ENCODE results near the gene KHDC4. TPM values are rescaled to one million over a fixed set of nuclear protein-coding genes. Genes with fewer than 3 reads are reported as not detected.

Gene KHDC4
- polyA plus RNA-seq, 1 of the 3 experiments (the other 2 are of a cell fraction) = 43.1 TPM

- no peak for TF ChIP-seq ZBTB33 (IDR thresholded peaks at IDR 0.05; ENCODE audit: borderline replicate concordance, low read depth)
- no peak for TF ChIP-seq FOXJ3 (CRISPR knock-in tag; IDR thresholded peaks at IDR 0.05)
- no peak for TF ChIP-seq EP300 (IDR thresholded peaks at IDR 0.05; ENCODE audit: borderline replicate concordance in 1 of 2, low read depth in 1 of 2, low read length in 1 of 2)
- no peak for TF ChIP-seq CHD2 (IDR thresholded peaks at IDR 0.05; ENCODE audit: low read length, partially characterized antibody)
- no peak for TF ChIP-seq GABPA (IDR thresholded peaks at IDR 0.05; ENCODE audit: low read depth)
- TF ChIP-seq MXI1 (IDR thresholded peaks at IDR 0.05; ENCODE audit: low read depth, low read length) = no peak
- no peak for TF ChIP-seq SIN3A (IDR thresholded peaks at IDR 0.05; ENCODE audit: borderline replicate concordance, low read depth, low read length)
- no peak for TF ChIP-seq RXRA (IDR thresholded peaks at IDR 0.05; ENCODE audit: borderline replicate concordance, low read depth)
- no peak for TF ChIP-seq ELF1 (IDR thresholded peaks at IDR 0.05)
Measured at GRCh38 chr1:155904261-155904660, 30.0 kb downstream of the KHDC4 start (continued).

GRCh38 chr1:155900161-155900560 is 34.1 kb downstream of the KHDC4 start:
- H3K4me3 ChIP-seq (ENCODE audit: low read depth in 2 of 2, low read length in 1 of 2) = no peak overlapping the region
- peaks cover 0 to 3% of the 10 kb centered on the region in 2 experiments; a peak in 1 of 4 replicates for H3K4me1 ChIP-seq (ENCODE audit: control insufficient read depth in 1 of 2, insufficient read depth in 2 of 2, low read depth in 1 of 2, low read length in 1 of 2)
- H3K4me2 ChIP-seq = no peak overlapping the region
- no peaks in the 10 kb centered on the region for H4K20me1 ChIP-seq (ENCODE audit: insufficient read depth)
- H2AFZ ChIP-seq (ENCODE audit: low read depth) = no peak overlapping the region
- TF ChIP-seq GATA2 (CRISPR knock-in tag; IDR thresholded peaks at IDR 0.05) = no peak
- no peak for TF ChIP-seq RFX5 (IDR thresholded peaks at IDR 0.05; ENCODE audit: low read length)
- TF ChIP-seq USF1 (IDR thresholded peaks at IDR 0.05; ENCODE audit: borderline replicate concordance, low read depth) = no peak
- no peak for TF ChIP-seq USF2 (IDR thresholded peaks at IDR 0.05; ENCODE audit: borderline replicate concordance, low read depth, low read length)
- TF ChIP-seq RAD21 (IDR thresholded peaks at IDR 0.05; ENCODE audit: low read length) = no peak
- TF ChIP-seq FOSL2 (IDR thresholded peaks at IDR 0.05; ENCODE audit: borderline replicate concordance, low read depth) = no peak
- no peak for TF ChIP-seq CTCF (IDR thresholded peaks at IDR 0.05)
- no peak for TF ChIP-seq EP300 (IDR thresholded peaks at IDR 0.05; ENCODE audit: borderline replicate concordance in 1 of 2, low read depth in 1 of 2, low read length in 1 of 2)
- TF ChIP-seq TEAD4 (IDR thresholded peaks at IDR 0.05; ENCODE audit: borderline replicate concordance, insufficient read depth) = no peak
- TF ChIP-seq TAF1 (IDR thresholded peaks at IDR 0.05; ENCODE audit: borderline replicate concordance, low read depth, low read length) = no peak
- no peak for TF ChIP-seq POLR2AphosphoS5 (IDR thresholded peaks at IDR 0.05; ENCODE audit: low read depth, low read length)
- no peak for TF ChIP-seq PBX3 (IDR thresholded peaks at IDR 0.05)
- TF ChIP-seq CHD2 (IDR thresholded peaks at IDR 0.05; ENCODE audit: low read length, partially characterized antibody) = no peak
- DNase-seq = no peak
- H3K79me2 ChIP-seq (ENCODE audit: insufficient read depth) = peaks cover 15% of the 10 kb centered on the region; the same call in 1 of the 2 replicates
- POLR2A ChIA-PET = no interaction called here
- no peaks in the 10 kb centered on the region for H3K27me3 ChIP-seq (ENCODE audit: insufficient read depth)
- no peak overlapping the region for H3K9ac ChIP-seq
- peaks cover 37 to 81% of the 10 kb centered on the region in 2 experiments for H3K36me3 ChIP-seq (replicated peaks in 1 of 2; ENCODE audit: control insufficient read depth in 1 of 2, insufficient read depth in 2 of 2, low read length in 1 of 2)
- WGBS (ENCODE audit: low lambda C conversion rate) = 98% methylated on average over 4 of the region's 4 CpGs
- H3K9me2 ChIP-seq = no peaks in the 10 kb centered on the region
- H3F3A ChIP-seq (replicated peaks; ENCODE audit: insufficient read depth) = peaks cover 16% of the 10 kb centered on the region
- no peaks in the 10 kb centered on the region for H3K9me3 ChIP-seq
- no peak overlapping the region for H3K27ac ChIP-seq (ENCODE audit: low read depth in 2 of 2, low read length in 1 of 2)
- CTCF ChIA-PET = no interaction called here
